ENCODE data around the gene TRPM2. TPM values are rescaled to one million over a fixed set of nuclear protein-coding genes. Genes with fewer than 3 reads are reported as not detected.
A peak's percentile ranks its signal among the peaks of the same experiment; 100 is the strongest.

TRPM2 gene
- total RNA-seq, 1 donor from 2014 or later = 3.9 TPM

DNA sequence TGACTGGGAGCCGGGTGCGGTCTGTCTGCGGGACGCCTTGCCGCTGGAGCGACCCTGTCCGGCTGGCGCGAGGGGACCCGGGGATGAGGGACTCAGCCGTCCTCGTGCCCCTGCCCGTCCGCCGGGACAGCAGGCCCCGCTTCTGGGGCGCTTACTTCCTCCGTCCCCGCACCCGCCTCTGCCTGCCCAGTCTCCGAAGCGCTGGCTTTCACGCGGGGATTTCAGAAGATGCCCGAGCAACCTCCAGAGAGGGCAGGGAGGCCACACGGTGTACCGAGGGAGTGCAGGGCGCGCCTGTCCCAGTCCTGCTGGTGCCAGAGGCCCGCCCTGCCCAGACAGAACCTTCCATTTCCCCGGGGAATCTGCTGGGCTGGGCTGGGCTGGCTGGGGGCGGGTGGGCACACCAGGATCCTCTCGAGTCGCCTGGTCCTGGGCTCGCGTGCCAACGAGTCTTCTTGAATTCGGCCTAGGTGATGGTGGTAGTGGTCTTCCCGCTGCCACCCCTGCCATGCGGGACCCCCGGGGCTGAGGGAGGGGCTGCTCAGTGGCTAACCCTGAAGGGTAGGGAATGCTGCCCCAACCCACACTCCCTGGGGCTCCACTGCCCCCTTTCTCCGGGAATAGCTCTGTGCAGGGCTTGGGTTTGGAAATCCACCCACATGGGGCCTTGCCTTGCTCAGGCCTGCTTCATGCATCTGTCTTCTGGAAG, 2.5 kb upstream of the TRPM2 start:
- TF ChIP-seq, protein P1, sequence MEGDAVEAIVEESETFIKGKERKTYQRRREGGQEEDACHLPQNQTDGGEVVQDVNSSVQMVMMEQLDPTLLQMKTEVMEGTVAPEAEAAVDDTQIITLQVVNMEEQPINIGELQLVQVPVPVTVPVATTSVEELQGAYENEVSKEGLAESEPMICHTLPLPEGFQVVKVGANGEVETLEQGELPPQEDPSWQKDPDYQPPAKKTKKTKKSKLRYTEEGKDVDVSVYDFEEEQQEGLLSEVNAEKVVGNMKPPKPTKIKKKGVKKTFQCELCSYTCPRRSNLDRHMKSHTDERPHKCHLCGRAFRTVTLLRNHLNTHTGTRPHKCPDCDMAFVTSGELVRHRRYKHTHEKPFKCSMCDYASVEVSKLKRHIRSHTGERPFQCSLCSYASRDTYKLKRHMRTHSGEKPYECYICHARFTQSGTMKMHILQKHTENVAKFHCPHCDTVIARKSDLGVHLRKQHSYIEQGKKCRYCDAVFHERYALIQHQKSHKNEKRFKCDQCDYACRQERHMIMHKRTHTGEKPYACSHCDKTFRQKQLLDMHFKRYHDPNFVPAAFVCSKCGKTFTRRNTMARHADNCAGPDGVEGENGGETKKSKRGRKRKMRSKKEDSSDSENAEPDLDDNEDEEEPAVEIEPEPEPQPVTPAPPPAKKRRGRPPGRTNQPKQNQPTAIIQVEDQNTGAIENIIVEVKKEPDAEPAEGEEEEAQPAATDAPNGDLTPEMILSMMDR (IDR thresholded peaks at IDR 0.05) = no peak
- ChIA-PET POLR2A (no interaction called here), CTCF (no interaction called here)
- ATAC-seq (ENCODE audit: low read depth) (no peak), DNase-seq (no peak)
- intact Hi-C loops (cut with micrococcal nuclease) = no loop called here
- no peak overlapping the region for H3K4me3 Mint-ChIP-seq
- H3K27me3 Mint-ChIP-seq = peaks cover 28% of the 10 kb centered on the region
- no peaks in the 10 kb centered on the region for H3K36me3 Mint-ChIP-seq (ENCODE audit: low read depth)
- H3K9me3 Mint-ChIP-seq = no peaks in the 10 kb centered on the region
- no peak overlapping the region for H3K27ac Mint-ChIP-seq
- peaks cover 36% of the 10 kb centered on the region for H3K4me1 Mint-ChIP-seq

- no peak for ATAC-seq (ENCODE audit: low read depth)
- POLR2A ChIA-PET = interaction anchor here (0.7 kb wide), 1 partner anchor 727 kb away, joined by 3 read pairs; no protein-coding TSS in a partner anchor
- intact Hi-C loops (cut with micrococcal nuclease) = no loop called here
- CTCF ChIA-PET = no interaction called here
- no peak for DNase-seq
- H3K9me3 Mint-ChIP-seq = no peaks in the 10 kb centered on the region
- peaks cover 43% of the 10 kb centered on the region for H3K4me1 Mint-ChIP-seq
- TF ChIP-seq, protein P1 (IDR thresholded peaks at IDR 0.05) = no peak
- H3K27ac Mint-ChIP-seq = no peak overlapping the region
- no peaks in the 10 kb centered on the region for H3K36me3 Mint-ChIP-seq (ENCODE audit: low read depth)
- H3K4me3 Mint-ChIP-seq = no peak overlapping the region
- peaks cover 22% of the 10 kb centered on the region for H3K27me3 Mint-ChIP-seq
Measured at GRCh38 chr21:44351535-44352252, 1.7 kb upstream of the TRPM2 start.

DNA sequence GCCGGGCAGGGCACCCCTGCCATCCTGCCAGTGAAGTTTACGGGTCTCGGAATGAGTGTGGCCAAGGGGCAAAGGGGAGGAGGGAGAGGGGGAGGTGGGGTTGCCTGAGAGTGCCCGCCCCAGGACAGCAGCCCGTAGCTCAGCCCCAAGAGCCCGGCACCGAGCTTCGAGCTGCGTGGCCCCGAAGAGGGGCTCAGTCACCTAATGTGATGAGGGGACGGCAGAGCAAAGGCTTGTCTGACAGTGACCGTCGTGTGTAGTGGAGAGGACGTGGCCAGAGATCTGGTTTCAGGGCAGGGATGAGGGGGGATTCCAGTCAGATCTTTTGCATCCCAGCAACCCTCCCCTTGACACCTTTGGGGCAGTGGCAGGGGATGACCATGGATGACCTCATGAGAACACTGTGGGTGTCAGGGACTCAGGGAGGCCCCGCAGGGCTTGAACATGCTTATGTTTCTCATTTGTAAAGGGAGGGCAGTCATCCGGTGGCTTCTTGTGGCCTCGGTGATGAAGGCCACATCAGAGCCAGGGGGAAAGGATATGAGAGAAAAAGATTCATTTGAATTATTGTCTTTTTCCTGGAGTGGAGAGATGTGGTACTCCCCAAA, 1.1 kb upstream of the TRPM2 start:
- H3K36me3 Mint-ChIP-seq (ENCODE audit: low read depth) = no peaks in the 10 kb centered on the region
- H3K4me3 Mint-ChIP-seq = peak overlapping the region; percentile 55
- no peak for DNase-seq
- H3K27me3 Mint-ChIP-seq = peaks cover 17% of the 10 kb centered on the region
- H3K27ac Mint-ChIP-seq = no peak overlapping the region
- H3K9me3 Mint-ChIP-seq = no peaks in the 10 kb centered on the region
- TF ChIP-seq, protein P1 (IDR thresholded peaks at IDR 0.05) = no peak
- POLR2A ChIA-PET = interaction anchor here (0.7 to 3.2 kb wide), 2 partner anchors 14 to 726 kb away, joined by 3 to 19 read pairs; partner anchors contain the start of gene CFAP410
- H3K4me1 Mint-ChIP-seq = peaks cover 48% of the 10 kb centered on the region
- ATAC-seq (ENCODE audit: low read depth) = no peak
- CTCF ChIA-PET = no interaction called here
- intact Hi-C loops (cut with micrococcal nuclease) = no loop called here

GRCh38 chr21:44354001-44354405, 582 bp downstream of the TRPM2 start:
- no peaks in the 10 kb centered on the region for H3K36me3 Mint-ChIP-seq (ENCODE audit: low read depth)
- DNase-seq (no peak), ATAC-seq (ENCODE audit: low read depth) (no peak)
- no peaks in the 10 kb centered on the region for H3K9me3 Mint-ChIP-seq
- TF ChIP-seq, protein P1 (IDR thresholded peaks at IDR 0.05) = no peak
- H3K27ac Mint-ChIP-seq = peak overlapping the region; percentile 75
- H3K27me3 Mint-ChIP-seq = peaks cover 10% of the 10 kb centered on the region
- POLR2A ChIA-PET = interaction anchor here (0.6 to 3.2 kb wide), 2 partner anchors 15 to 40 kb away, joined by 6 to 19 read pairs; partner anchors contain the start of gene CFAP410
- intact Hi-C loops (cut with micrococcal nuclease) = no loop called here
- H3K4me1 Mint-ChIP-seq = peaks cover 48% of the 10 kb centered on the region
- CTCF ChIA-PET = no interaction called here
- peak overlapping the region; percentile 78 for H3K4me3 Mint-ChIP-seq

Measured in activated B cell treated with CpG ODN at 0.5 μM for 24 hours (primary cell).